ENCODE results near the gene FHIT.

The FHIT gene

DNA sequence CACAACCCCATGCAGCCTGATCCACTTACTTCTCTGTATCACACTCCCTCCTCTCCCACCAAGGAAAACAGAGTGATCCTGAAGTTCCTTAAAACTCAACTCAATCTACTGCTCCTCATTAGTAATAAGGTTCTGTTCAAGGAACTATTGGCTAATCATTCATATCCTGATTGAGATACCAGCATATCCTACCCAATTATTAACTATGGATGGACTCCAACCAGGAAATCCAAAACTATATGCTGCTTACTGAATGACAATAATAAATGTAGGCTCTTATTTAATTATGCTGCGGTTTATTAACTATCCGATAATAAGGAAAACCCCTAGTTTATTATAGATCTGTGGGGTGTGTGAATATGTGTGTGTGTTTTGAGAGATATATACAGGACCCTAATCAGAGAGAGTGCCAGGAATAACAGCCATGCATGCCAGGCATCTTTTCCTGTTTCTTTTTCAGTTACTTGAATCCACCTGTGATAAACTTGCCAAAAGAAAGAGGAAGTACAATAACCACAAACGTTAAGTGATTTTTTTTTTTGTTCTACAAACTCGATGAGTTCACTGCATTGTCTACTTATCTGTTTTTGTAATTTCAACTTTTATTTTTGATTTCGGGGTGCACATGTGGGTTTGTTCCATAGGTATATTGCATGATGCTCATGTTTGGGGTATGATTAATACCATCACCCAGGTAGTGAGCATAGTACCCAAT is 1169.7 kb downstream of the FHIT start:
- DNase-seq = no peak

DNA sequence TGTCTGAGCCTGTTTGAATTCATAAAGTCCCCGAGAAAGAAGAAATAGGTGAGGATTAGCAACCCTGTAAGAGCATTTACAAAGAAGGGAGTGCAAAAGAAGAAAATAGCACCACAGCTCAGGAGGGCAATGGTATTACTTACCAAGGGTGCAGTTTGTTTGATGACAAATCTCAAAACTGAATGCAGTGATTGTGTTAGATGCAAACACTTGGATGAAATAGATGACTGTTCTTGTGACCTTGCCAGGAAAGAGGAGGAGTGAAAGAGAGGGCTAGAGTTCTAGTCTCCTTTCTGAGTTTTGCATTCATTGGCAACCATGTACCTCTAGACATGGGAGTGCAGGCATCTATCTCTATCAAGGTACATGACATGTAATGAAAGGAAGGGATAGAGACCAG is 1170.6 kb downstream of the FHIT start:
- DNase-seq = no peak

DNA sequence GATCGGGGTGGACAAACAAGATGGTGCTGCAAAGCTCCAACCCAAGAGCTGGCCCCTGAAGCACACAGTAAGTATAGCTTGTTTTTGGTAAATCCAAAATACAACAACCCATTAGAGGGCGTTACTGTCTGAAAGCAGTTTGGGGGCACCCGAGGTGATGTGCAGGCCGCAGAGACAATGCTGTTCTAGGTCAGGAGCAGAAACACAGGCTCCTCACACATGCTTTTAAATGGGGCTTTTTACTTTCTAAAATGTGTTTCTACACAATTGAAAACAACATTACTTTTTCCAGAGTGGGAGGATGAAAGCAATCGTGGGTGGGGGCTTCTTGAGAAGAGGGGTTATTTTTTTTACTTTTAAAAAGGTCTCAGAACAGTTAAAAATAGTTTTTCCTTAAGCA is 1172.2 kb downstream of the FHIT start:
- no peak for DNase-seq

DNA sequence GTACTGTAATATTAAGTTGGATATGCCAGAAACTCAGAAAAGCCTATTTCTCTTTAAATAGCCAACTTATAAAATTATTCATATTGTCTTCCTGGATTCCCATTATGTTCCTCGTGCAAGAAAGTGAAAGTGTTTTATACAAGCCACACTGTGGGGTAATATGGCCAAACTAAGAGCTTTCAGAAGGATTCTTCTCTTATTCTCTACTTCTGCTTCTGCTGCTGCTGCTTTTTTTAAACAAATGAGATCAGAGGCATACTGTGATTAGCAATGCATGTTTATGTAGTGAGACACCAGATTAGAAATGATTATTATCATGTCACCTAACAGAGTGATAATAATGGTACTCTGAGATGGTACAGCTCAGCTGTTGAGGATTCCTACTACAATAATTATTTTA is 1174.9 kb downstream of the FHIT start:
- no peak for DNase-seq

DNA sequence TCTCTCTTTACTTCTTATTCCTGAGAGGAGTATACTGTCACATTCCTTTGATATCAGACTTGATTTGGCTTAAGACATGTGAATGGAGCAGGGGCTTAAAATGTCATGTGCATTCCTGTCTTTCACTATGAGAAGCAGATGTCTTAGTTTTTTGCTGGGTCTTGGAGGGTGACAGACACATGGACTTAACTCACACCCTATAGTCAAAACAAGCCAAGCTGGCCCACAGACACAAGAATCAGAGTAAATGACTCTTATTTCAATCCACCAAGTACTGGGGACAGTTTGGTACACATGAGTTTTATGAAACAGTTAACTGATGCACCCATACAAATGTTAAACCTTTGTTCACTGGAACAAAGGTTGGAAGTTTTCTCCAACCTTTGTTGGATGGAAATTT is 1177.3 kb downstream of the FHIT start:
- no peak for DNase-seq

DNA sequence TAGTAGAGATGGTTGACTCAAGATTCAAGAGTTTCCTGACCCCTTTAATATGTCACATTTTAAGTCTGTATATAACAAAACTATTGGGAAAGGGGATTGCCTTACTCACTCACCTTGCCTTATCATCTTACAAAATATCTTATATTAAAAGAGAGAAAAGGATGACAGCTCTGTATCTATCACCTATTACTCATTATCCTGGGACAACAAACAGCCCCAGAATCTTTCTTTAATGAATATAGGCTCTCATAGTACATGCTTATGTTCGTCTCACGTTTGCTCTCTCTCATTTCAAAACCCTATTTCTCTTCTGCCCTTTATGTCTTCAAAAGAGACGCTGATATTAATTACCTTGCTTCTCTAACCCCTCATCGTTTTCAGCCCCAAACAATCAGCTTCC is 1178.0 kb downstream of the FHIT start:
- DNase-seq = no peak

DNA sequence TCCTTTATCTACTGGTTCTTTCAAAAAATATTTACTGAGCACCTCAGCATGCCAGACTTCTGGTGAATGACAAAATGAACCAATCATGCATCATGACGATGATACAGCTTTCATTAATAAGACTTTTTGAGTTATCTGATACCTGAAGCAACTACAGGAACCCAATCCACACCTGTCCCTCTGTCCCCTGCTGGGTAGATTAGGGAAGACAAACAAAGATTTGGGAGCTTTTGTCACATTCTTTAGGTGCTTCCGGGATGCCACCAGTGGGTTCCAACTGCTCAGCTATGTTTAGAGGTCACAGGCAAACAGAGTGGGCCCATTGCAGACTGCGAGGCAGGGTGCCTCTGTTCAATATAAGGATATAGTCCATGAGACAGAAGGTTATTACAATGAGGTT is 1180.9 kb downstream of the FHIT start:
- DNase-seq = no peak

DNA sequence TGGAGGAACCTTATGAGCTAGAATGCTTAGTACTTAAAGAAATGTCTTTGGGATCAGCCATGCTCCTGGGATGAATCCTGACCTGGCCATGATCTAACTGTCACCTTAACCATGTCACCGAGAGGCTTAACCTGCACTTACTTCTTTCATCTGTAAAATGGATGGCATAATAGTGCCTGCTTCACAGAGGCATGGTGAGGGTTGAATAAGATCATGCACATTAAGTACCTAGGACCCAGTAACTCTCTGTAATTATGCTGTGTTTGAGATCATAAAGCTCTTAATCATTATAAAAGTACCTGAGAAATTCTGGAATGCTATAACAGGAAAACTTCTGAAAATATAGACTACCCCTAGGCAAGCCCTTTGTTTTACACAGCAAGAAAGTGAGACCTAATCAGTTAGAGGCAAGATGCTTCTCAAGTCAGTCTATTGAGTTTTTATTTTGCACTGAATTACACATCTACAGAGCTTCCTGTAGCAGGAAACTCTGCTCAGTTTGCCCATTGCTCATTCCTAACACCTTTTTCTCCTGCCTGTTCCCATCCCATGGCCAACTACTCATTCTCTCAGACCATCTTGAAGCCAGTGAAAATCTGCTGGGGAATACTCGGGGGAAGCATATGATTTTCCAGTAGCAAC is 1185.9 kb downstream of the FHIT start:
- no peak for DNase-seq

DNA sequence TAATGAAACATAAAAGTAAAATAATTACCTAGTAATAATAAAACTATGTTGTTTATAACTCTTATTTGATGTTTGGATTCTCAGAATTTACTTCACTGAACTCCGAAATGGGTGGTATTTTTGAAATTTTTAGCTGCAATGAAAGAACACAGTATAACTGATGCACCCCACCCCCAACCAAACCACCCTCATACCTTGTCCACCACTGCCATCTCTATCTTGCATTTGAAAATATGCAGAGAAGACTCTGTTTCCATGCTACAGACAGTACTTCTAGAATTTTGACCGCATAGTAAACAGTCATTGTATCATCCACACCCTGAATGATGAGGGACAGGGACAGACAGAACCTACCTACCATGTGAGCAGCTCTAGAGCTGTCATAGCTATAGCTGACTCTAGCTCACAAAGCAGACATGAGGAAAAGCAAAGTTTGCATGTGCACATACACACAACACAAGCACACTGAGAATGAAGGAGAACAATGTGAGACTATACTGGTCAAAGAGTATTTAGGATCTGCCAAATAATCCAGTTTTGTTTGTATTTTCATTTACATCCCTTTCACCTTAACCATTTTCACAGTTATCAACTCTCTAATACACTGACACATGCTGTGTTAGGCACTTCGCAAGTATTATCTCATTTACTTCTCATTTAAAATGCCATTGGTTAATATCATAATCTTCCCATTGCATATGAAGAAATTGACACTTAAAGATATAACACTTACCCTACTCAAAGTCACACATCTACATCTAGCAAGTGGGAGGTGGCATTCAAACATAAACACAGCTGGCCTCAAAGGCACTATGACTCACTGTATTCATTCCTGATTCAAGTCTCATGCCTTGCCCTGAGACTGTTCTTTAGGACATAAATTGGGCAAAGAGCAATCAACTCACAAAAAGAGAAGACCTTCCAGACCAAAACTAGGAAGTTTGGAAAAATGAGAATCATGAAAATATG is 1186.8 kb downstream of the FHIT start:
- peak; percentile 63 for DNase-seq

DNA sequence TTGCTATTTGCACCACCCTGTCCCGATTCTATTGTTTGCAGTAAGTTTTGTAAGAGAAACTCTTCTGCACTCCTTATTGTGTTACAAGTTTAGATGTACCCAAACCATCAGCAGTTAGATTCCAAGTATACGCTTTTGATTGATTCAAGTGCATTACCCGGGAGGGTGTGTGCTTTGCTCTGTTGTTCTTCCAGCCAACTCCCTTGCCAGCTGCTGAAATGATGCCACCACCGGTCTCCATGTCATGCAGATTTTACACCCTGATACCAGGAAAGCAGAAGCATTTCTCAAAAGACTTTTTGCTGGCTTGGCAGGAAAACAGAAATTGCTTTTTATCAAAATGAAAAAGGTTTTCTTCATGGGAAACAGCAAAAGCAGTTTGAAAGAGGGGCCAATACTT is 1194.8 kb downstream of the FHIT start:
- DNase-seq = no peak

DNA sequence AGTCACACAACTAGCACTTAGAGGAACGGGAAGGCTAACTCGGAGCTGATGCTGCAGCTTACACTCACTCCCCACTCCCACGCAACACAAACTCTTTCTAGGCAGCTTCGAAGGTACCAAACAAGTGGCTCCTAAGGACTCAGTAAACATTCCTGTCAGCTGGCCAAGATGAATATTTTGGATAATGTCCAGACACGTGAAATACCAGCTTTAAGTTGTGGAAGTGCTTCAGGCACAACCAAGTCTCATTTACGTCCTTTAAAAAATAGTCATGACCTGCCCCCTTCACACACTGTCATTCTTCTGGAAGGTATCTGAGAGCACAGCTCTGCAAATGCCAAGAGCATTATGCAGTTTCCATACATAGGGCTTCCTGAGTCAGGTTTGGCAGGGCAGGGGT is 1195.5 kb downstream of the FHIT start:
- DNase-seq = peak; percentile 34

DNA sequence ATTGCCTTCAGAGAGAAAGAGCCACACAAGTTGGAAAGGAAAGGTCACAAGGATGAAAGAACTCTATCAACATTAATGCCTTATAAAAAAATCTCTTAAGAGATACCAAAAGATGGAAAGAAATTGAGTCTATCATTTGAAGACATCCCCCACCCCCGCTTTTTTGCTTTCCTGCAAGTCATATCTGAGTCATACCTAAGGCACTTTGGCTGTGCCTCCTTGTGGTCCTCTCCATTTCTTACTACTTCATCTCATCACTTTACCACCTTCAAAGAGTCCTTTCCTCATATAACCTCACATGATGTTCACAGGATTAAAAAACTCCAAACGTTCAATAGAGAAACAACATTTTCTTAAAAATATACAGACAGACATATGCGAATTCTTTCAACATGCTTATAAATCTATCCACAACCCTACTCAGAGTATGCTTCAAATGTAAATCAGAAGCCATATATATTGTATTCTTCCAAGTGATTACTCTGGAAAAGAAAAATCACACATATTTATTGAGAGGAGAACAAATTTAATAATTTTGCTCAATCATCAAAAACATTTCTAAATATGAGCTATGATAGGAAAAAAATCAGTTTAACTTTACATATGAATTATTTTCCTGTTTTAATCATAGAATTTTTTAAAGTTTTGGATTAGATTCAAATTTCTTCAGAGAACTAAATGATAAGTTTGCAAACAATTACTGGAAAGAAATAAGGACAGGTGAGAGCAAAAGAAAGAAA is 1197.6 kb downstream of the FHIT start:
- peak; percentile 59 for DNase-seq

DNA sequence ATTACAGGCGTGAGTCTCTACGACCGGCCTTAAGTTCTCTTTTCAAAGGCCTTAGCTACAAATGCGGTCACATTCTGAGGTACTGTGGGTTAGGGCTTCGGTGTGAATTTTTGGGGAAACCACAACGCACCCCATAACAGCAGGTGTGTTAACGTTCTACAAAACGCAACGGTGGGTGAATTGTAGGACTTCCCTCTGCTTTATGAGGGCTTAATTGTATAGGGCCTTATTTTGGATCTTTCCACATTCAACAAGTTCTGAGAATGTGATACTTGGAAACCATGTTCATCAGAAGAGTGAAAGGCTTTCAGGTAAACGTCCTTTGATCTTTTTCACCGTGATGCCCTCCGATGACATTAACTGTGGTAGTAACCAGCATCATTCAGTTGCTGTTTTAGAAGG is 1202.8 kb downstream of the FHIT start:
- no peak for DNase-seq

DNA sequence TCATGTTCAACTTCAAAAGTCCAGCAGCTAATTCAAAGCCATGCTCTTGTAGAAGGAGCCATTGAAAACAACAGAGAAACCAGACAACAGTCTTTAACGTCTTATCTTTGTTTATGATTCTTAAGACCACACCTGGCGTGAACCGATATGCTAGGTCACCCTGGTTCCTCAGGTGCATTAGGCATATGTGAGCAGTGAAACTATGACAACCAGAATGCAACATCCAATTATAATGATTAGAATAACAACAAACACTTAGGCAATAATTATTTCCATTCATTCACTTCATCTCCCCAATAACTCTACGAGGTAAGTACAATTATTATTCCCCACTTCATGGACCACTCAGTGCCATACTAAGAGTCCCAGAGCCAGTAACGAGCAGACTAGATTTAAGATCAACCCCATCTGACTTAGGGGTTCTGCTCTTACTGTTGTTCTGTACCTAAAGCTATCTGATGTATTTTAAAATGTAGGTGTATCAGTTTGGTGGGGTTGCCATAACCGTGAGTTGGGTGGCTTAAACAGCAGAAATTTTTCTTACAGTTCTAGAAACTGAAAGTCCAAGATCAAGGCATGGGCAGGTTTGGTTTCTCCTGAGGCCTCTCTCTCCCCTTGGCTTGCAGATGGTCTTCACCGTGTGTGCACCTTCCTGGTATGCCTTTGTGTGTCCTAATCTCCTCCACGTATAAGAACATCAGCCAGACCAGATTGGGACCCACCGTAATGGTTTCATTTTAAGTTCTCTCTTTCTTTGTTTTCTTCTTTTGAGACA is 1203.6 kb downstream of the FHIT start:
- DNase-seq = no peak

DNA sequence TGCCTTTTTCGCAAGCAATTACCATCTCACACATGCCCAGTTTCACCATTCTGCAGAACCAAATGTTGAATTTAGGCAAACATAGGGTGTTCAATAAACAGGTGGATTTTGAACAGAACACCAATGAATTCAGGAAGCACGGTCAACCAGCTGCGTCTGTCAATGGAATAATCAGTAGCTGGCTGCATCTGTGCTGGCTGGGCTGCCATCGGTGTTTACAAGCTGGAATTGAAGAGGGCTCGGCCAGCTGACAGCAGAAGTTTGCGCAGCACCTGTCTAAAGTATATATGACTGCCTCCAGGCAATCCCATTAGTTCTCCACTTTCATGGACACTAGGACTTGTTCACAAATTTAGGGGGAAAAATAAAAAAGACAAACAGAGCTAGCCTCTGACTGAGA is 1205.0 kb downstream of the FHIT start:
- no peak for DNase-seq

DNA sequence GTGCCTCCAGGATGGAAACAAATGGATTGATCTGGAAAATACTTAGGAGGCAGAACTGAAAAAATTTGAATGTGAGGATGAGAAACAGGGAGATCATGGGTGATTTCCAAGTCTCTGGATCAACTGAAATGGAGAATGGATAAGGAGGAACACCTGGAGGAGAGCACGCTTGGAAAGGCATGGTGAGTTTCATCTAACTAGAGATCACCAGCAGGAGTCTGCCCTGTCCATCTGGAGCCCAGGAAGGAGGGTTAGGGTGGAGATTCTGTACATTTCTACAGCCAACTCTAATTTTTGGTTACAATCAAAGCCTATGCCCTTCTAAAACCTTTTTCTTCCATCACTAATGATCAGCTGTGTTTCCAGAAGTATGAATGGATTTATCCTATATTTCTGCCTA is 1205.6 kb downstream of the FHIT start:
- DNase-seq = no peak

DNA sequence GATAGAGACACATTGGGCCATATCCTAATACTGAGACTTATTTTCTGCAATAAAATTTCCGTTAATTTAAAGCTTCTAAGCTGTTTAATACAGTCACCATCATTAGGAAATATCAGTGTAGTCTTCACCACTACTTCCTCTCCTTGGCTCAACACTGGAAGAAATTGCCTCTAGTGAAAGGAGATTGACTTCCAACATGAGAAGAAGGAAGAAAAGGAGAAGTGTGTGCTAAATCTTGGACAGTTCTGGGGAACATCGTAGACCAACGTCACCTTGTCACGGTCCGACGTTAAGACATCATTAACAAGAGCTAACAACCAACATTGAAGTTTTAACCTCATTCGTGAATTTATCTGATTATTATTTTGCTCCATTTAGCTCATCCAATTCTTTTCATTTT is 1214.4 kb downstream of the FHIT start:
- no peak for DNase-seq

DNA sequence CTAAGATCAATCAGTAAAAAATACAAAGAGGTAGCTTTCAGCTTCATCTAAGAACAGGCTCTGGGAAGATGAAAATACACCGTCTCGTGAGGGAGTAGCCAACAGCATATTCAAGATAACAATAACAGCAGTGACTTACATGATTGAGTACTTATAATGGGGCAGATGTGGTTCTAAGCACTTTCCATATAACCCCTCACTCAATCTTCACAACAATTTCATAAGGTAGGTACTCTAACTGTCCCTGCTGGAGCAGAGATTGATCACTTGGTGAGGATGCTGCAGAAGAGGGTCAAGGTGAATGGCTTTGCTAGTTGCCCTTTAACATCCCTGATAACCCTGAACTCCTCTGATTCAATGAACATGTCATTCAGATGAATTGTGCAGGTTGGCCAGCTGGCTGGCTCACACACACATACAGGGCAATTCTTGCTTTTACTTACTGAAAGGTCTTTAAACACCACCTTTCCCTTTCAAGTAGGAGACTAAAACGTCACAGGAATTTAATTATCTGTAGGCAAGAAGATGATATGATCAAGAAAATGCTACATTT is 1217.3 kb downstream of the FHIT start:
- DNase-seq = no peak

DNA sequence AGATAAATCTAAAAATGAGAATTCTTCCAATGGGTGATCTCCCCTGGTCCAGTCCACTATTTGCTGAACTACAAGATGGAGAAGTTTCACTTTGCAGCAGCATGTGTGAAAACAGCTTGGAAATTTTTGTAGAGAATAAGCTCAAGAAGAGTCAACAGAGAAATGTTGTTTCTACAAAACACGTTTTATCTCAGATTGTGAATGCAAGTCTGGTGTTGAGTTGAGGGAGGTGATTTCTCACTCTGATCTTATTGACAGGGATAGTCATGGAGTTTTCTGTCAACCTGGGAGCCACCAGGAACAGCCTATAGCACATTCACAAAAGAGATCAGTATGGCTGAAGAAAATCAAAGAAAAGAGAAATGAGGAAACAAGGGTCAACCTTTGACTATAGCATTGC is 1220.3 kb downstream of the FHIT start:
- DNase-seq = no peak

DNA sequence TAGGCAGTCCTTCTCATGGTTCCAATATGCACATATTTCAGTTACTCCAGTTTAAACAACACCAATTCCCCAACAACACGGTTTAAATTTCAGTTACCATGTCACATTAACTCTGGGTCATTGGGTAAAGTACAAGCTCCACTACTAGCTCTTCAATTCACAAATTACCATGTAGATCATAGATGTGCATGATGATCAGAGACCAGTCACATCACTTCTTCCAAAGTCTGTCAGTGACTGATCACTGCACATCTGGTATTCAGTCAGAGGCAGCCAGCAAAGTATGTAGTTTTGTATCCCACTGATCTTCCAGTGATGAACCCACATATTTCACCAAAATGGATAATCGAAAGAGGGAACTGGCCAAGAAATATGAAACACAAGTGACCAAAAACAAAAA is 1223.0 kb downstream of the FHIT start:
- no peak for DNase-seq

DNA sequence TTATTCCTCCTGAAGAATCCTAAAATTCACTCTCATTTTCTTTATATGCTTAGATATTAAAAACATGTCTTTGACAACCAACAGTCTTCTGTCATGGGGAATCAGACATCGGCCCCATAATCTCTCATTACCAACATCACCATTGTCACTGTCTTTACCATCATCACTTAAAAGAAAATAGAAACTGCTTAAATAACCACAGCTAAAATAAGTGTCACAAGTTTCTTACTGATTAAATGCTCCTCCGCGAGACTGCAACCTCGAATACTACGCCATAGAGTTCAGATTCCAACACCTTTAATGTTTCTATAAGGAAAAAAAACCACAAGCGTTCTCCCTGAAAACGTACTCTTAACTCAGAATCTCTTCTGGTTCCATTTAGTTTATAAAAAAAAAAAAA is 1223.9 kb downstream of the FHIT start:
- DNase-seq = no peak

Measured in fibroblast of skin of scalp (primary cell).